Liver (tissue), 9 donors: ENCODE results near the gene TAS2R8. TPM values are rescaled to one million over a fixed set of nuclear protein-coding genes. Genes with fewer than 3 reads are reported as not detected.

ENCODE experiments used
- DNase-seq: peaks from one replicate; pipeline ENCODE4 v3.0.0-alpha.2; 2017; ENCODE audit warnings: low spot score
- H3K27ac ChIP-seq, 2 donors: one replicate each; pipeline ENCODE4 v1.7.0; 2013; ENCODE audit warnings: inconsistent platforms in 2 of 2, low read length in 2 of 2, control low read depth in 1 of 2, low read depth in 1 of 2, mild to moderate bottlenecking in 1 of 2
- H3K27me3 ChIP-seq, 4 donors: one replicate each; pipeline versions ENCODE4 v1.6.1 to v1.7.0; 2013; ENCODE audit warnings: low read length in 3 of 4, inconsistent platforms in 1 of 4, mild to moderate bottlenecking in 1 of 4, moderate library complexity in 1 of 4; ENCODE audit not compliant: control insufficient read depth in 4 of 4, insufficient read depth in 4 of 4
- H3K36me3 ChIP-seq, 4 donors: one replicate each; pipeline versions ENCODE4 v1.6.1 to v1.7.0; 2013; ENCODE audit warnings: low read length in 3 of 4, mild to moderate bottlenecking in 3 of 4, low read depth in 1 of 4, moderate library complexity in 1 of 4; ENCODE audit not compliant: control insufficient read depth in 4 of 4, insufficient read depth in 3 of 4
- H3K4me1 ChIP-seq, 4 donors: one replicate each; pipeline versions ENCODE4 v1.6.1 to v1.7.0; 2013; ENCODE audit warnings: low read length in 3 of 4, mild to moderate bottlenecking in 3 of 4, moderate library complexity in 1 of 4; ENCODE audit not compliant: control insufficient read depth in 4 of 4, insufficient read depth in 4 of 4
- H3K4me3 ChIP-seq, 3 donors: one replicate each; pipeline versions ENCODE4 v1.6.1 to v1.7.0; 2013; ENCODE audit warnings: low read length in 3 of 3, control low read depth in 1 of 3, low read depth in 1 of 3, mild to moderate bottlenecking in 1 of 3
- H3K9ac ChIP-seq, 2 donors: one replicate each; pipeline ENCODE4 v1.7.0; 2013; ENCODE audit warnings: low read length in 2 of 2, mild to moderate bottlenecking in 2 of 2, moderate library complexity in 2 of 2, control low read depth in 1 of 2, low read depth in 1 of 2
- H3K9me3 ChIP-seq, 4 donors: one replicate each; pipeline versions ENCODE4 v1.6.1 to v1.7.0; 2013; ENCODE audit warnings: low read length in 3 of 4; ENCODE audit not compliant: control insufficient read depth in 4 of 4
- FOXA1 ChIP-seq: IDR thresholded peaks from 2 replicates; pipeline ENCODE4 v1.6.1; 2016; ENCODE audit warnings: antibody characterized with exemption
- FOXA2 ChIP-seq: IDR thresholded peaks from 2 replicates; pipeline ENCODE4 v1.6.1; 2016; ENCODE audit warnings: antibody characterized with exemption
- GABPA ChIP-seq, 2 donors: IDR thresholded peaks in 1 of 2; conservative IDR thresholded peaks in 1 of 2; 2 replicates each; pipeline ENCODE4 v1.6.1; 2016; ENCODE audit warnings: antibody characterized with exemption in 2 of 2, mild to moderate bottlenecking in 1 of 2, moderate library complexity in 1 of 2
- HNF4A ChIP-seq, 2 donors: conservative IDR thresholded peaks; 2 replicates each; pipeline ENCODE4 v1.6.1; 2016; ENCODE audit warnings: antibody characterized with exemption in 2 of 2, mild to moderate bottlenecking in 2 of 2
- HNF4G ChIP-seq: IDR thresholded peaks from 2 replicates; pipeline ENCODE4 v1.6.1; 2016; ENCODE audit warnings: antibody characterized with exemption
- JUND ChIP-seq, 2 donors: IDR thresholded peaks; 2 replicates each; pipeline ENCODE4 v1.6.1; 2016; ENCODE audit warnings: antibody characterized with exemption in 2 of 2
- NR2F2 ChIP-seq: IDR thresholded peaks from 2 replicates; pipeline ENCODE4 v1.6.1; 2016; ENCODE audit warnings: antibody characterized with exemption
- RAD21 ChIP-seq, 2 donors: IDR thresholded peaks; 2 replicates each; pipeline ENCODE4 v1.6.1; 2016; ENCODE audit warnings: antibody characterized with exemption in 2 of 2, mild to moderate bottlenecking in 2 of 2
- RXRA ChIP-seq, 2 donors: IDR thresholded peaks; 2 replicates each; pipeline ENCODE4 v1.6.1; 2017 to 2018; ENCODE audit warnings: antibody characterized with exemption in 2 of 2, mild to moderate bottlenecking in 1 of 2
- TAF1 ChIP-seq: conservative IDR thresholded peaks from 2 replicates; pipeline ENCODE4 v1.6.1; 2016; ENCODE audit warnings: antibody characterized with exemption, mild to moderate bottlenecking
- WGBS: extraction: QIAGEN DNeasy Blood & Tissue Kit; methylation state at CpG from one replicate; pipeline ENCODE4 v1.1.7; 2013; 5-methylcytosine and 5-hydroxymethylcytosine counted together
- polyA plus RNA-seq, 2 donors: library from polyadenylated mRNA; stranded (reverse) in 1 of 2; unstranded in 1 of 2; fragments of 200-250 nt in 1 of 2; fragments of >200 nt in 1 of 2; fragmentation: Nextera tagmentation in 1 of 2; extraction: Ambion mirVana in 1 of 2; gene quantifications; one replicate each; pipeline versions ENCODE4 v1.2.1 to v1.2.3, GENCODE V29; 2013 to 2015
- total RNA-seq, 2 donors: library from RNA; depleted of rRNA; stranded (reverse); fragments of >200 nt; gene quantifications; one replicate each; pipeline ENCODE4 v1.2.3, GENCODE V29; 2014
- TF ChIP-seq, protein P1 (sequence below): IDR thresholded peaks from 2 replicates; pipeline ENCODE4 v1.6.1; 2016; ENCODE audit warnings: antibody characterized with exemption
- TF ChIP-seq, protein P2 (sequence below): fragments of 150-350 bp; IDR thresholded peaks from 2 replicates; pipeline ENCODE4 v1.5.1; 2017; ENCODE audit warnings: improper control_type of control experiment, low read depth, low read length; ENCODE audit not compliant: missing input control
- TF ChIP-seq, protein P3 (sequence below): IDR thresholded peaks from 2 replicates; pipeline ENCODE4 v1.6.1; 2016; ENCODE audit warnings: antibody characterized with exemption
- TF ChIP-seq, protein P4 (sequence below): IDR thresholded peaks from 2 replicates; pipeline ENCODE4 v1.6.1; 2016; ENCODE audit warnings: antibody characterized with exemption, mild to moderate bottlenecking
- TF ChIP-seq, protein P5 (sequence below): IDR thresholded peaks from 2 replicates; pipeline ENCODE4 v1.6.1; 2016; ENCODE audit warnings: antibody characterized with exemption
- donor health status: healthy.
- donor health status: healthy.
- donor health status: healthy.
- donor health status: healthy.
- donor health status: healthy.

Gene TAS2R8
- total and polyA plus RNA-seq, 4 donors = 0.25 TPM; not detected in 3

DNA sequence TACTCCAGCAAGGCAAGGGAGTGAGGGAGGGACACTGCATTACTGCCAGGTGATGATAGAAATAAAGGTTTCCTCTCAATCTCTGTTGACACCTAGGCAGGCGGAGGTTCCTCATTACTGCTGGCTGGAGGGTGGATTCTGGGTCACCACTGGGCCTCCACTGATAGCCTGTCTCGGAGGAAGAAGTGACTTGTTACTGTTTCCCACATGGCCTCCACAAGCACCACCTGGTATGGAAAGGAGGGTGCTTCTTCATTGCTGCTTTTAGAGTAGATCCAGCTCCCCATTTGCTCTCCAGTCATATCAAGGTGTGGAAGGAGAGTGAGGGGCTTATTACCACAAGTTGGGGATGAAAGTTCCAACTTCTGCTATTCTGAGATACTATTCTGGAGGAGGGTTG lies 35.8 kb upstream of the TAS2R8 start:
- Histone ChIP-seq H3K27ac (no peak overlapping the region), H3K9ac (no peak overlapping the region), H3K36me3 (peaks cover 0 to 5% (median 2%) of the 10 kb centered on the region in 4 donors), H3K4me3 (no peak overlapping the region), H3K9me3 (no peaks in the 10 kb centered on the region), H3K27me3 (no peaks in the 10 kb centered on the region), H3K4me1 (no peaks in the 10 kb centered on the region)
- TF ChIP-seq JUND (IDR thresholded peaks at IDR 0.05) (no peak), RXRA (IDR thresholded peaks at IDR 0.05) (no peak), RAD21 (IDR thresholded peaks at IDR 0.05) (no peak), HNF4G (no peak), FOXA2 (no peak), GABPA (IDR thresholded peaks at IDR 0.05 in 1 of 2, conservative IDR thresholded peaks at IDR 0.05 in 1 of 2) (no peak), FOXA1 (no peak), NR2F2 (no peak), HNF4A (conservative IDR thresholded peaks at IDR 0.05) (no peak), TAF1 (no peak)
- TF ChIP-seq, protein P1, sequence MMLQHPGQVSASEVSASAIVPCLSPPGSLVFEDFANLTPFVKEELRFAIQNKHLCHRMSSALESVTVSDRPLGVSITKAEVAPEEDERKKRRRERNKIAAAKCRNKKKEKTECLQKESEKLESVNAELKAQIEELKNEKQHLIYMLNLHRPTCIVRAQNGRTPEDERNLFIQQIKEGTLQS = no peak
- TF ChIP-seq, protein P2, sequence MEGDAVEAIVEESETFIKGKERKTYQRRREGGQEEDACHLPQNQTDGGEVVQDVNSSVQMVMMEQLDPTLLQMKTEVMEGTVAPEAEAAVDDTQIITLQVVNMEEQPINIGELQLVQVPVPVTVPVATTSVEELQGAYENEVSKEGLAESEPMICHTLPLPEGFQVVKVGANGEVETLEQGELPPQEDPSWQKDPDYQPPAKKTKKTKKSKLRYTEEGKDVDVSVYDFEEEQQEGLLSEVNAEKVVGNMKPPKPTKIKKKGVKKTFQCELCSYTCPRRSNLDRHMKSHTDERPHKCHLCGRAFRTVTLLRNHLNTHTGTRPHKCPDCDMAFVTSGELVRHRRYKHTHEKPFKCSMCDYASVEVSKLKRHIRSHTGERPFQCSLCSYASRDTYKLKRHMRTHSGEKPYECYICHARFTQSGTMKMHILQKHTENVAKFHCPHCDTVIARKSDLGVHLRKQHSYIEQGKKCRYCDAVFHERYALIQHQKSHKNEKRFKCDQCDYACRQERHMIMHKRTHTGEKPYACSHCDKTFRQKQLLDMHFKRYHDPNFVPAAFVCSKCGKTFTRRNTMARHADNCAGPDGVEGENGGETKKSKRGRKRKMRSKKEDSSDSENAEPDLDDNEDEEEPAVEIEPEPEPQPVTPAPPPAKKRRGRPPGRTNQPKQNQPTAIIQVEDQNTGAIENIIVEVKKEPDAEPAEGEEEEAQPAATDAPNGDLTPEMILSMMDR = no peak
- TF ChIP-seq, protein P3, sequence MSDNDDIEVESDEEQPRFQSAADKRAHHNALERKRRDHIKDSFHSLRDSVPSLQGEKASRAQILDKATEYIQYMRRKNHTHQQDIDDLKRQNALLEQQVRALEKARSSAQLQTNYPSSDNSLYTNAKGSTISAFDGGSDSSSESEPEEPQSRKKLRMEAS = no peak
- TF ChIP-seq, protein P4, sequence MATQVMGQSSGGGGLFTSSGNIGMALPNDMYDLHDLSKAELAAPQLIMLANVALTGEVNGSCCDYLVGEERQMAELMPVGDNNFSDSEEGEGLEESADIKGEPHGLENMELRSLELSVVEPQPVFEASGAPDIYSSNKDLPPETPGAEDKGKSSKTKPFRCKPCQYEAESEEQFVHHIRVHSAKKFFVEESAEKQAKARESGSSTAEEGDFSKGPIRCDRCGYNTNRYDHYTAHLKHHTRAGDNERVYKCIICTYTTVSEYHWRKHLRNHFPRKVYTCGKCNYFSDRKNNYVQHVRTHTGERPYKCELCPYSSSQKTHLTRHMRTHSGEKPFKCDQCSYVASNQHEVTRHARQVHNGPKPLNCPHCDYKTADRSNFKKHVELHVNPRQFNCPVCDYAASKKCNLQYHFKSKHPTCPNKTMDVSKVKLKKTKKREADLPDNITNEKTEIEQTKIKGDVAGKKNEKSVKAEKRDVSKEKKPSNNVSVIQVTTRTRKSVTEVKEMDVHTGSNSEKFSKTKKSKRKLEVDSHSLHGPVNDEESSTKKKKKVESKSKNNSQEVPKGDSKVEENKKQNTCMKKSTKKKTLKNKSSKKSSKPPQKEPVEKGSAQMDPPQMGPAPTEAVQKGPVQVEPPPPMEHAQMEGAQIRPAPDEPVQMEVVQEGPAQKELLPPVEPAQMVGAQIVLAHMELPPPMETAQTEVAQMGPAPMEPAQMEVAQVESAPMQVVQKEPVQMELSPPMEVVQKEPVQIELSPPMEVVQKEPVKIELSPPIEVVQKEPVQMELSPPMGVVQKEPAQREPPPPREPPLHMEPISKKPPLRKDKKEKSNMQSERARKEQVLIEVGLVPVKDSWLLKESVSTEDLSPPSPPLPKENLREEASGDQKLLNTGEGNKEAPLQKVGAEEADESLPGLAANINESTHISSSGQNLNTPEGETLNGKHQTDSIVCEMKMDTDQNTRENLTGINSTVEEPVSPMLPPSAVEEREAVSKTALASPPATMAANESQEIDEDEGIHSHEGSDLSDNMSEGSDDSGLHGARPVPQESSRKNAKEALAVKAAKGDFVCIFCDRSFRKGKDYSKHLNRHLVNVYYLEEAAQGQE = no peak
- TF ChIP-seq, protein P5, sequence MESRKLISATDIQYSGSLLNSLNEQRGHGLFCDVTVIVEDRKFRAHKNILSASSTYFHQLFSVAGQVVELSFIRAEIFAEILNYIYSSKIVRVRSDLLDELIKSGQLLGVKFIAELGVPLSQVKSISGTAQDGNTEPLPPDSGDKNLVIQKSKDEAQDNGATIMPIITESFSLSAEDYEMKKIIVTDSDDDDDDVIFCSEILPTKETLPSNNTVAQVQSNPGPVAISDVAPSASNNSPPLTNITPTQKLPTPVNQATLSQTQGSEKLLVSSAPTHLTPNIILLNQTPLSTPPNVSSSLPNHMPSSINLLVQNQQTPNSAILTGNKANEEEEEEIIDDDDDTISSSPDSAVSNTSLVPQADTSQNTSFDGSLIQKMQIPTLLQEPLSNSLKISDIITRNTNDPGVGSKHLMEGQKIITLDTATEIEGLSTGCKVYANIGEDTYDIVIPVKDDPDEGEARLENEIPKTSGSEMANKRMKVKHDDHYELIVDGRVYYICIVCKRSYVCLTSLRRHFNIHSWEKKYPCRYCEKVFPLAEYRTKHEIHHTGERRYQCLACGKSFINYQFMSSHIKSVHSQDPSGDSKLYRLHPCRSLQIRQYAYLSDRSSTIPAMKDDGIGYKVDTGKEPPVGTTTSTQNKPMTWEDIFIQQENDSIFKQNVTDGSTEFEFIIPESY = no peak
- WGBS = 95% methylated on average over 2 of the region's 2 CpGs
- no peak for DNase-seq

DNA sequence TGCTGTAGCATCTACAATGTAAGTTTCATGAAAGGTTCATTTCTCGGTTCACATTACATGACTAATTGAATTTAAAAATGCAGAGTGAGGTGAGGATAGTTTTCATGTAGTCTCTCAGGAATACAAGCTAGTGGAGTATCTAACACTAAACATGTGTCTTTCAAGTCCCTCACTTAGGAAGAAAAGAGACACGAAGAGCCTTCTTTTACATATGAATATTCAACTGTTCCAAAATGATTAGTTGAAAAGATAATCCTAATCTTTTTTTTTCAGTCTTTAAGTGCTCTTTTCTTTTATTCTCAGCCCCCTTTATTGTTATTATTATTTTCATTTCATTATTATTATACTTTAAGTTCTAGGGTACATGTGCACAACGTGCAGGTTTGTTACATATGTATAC lies 31.4 kb upstream of the TAS2R8 start:
- H3K4me3 ChIP-seq = no peak overlapping the region
- no peak overlapping the region for H3K27ac ChIP-seq
- peaks cover 0 to 2% (median 0%) of the 10 kb centered on the region in 4 donors for H3K9me3 ChIP-seq
- no peaks in the 10 kb centered on the region for H3K27me3 ChIP-seq
- H3K4me1 ChIP-seq = no peaks in the 10 kb centered on the region
- no peak overlapping the region for H3K9ac ChIP-seq
- no peak for DNase-seq
- WGBS = 90% methylated on average over 3 of the region's 3 CpGs
- H3K36me3 ChIP-seq = no peaks in the 10 kb centered on the region
- no peak for TF ChIP-seq NR2F2
- TF ChIP-seq, protein P5 = no peak
- TF ChIP-seq, protein P1 = no peak
- no peak for TF ChIP-seq TAF1
- TF ChIP-seq RAD21 (IDR thresholded peaks at IDR 0.05) = no peak
- TF ChIP-seq FOXA1 = no peak
- TF ChIP-seq, protein P2 = no peak
- TF ChIP-seq FOXA2 = no peak
- TF ChIP-seq RXRA (IDR thresholded peaks at IDR 0.05) = no peak
- no peak for TF ChIP-seq JUND (IDR thresholded peaks at IDR 0.05)
- TF ChIP-seq HNF4G = no peak
- no peak for TF ChIP-seq HNF4A (conservative IDR thresholded peaks at IDR 0.05)
